Measurements from ENCODE around the gene MIPOL1. TPM values are rescaled to one million over a fixed set of nuclear protein-coding genes. Genes with fewer than 3 reads are reported as not detected.

MIPOL1 gene
- total and polyA plus RNA-seq, 2 of the 13 experiments (the other 11 are each of a cell fraction or from before 2014, with no cell fraction given) = 8.6 to 34.2 TPM

DNA sequence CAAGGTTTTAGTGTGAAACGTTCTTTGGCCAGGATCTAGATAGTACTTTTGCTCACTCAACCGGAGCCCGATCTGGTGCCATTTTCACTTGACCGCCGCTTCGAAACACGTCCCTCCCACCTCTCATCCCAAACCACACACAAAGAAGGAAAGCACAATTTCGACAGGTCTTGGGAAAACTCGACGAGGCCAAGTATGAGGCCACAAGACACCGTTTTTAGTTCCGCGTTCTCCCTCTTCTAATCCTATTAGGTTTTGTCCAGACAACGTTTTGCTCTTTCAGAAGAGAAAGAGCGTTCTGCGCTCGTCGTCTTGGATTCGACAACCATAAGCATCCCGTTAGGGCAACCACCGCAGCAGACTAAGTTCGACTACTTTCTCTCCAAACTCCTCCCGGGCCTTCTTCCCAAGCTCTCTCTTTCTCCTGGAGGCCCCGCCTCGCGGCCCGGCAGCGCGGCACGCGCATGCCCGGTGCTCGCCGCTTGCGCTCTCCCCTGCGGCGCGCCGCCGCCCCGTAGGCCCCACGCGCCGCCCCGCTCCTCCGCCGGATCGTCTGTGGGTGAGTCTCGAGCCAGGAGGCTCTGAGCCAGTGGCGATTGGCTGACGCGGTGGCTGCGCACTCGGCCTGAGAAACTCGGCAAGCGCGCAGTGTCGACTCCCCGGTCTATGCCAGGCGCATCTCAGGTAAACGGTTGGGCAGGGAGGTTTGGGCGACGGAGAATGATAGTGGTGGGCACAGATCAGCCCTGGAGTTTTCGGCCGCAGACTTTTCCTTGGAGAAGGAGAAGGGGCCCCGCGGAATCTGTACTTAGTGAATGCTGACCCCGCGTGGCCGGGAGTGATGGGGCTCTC, at the start of gene MIPOL1 (continued):
- TF ChIP-seq, protein P1, sequence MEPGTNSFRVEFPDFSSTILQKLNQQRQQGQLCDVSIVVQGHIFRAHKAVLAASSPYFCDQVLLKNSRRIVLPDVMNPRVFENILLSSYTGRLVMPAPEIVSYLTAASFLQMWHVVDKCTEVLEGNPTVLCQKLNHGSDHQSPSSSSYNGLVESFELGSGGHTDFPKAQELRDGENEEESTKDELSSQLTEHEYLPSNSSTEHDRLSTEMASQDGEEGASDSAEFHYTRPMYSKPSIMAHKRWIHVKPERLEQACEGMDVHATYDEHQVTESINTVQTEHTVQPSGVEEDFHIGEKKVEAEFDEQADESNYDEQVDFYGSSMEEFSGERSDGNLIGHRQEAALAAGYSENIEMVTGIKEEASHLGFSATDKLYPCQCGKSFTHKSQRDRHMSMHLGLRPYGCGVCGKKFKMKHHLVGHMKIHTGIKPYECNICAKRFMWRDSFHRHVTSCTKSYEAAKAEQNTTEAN (CRISPR knock-in tag; conservative IDR thresholded peaks at IDR 0.05) = peak; percentile 97
- TF ChIP-seq, protein P2, sequence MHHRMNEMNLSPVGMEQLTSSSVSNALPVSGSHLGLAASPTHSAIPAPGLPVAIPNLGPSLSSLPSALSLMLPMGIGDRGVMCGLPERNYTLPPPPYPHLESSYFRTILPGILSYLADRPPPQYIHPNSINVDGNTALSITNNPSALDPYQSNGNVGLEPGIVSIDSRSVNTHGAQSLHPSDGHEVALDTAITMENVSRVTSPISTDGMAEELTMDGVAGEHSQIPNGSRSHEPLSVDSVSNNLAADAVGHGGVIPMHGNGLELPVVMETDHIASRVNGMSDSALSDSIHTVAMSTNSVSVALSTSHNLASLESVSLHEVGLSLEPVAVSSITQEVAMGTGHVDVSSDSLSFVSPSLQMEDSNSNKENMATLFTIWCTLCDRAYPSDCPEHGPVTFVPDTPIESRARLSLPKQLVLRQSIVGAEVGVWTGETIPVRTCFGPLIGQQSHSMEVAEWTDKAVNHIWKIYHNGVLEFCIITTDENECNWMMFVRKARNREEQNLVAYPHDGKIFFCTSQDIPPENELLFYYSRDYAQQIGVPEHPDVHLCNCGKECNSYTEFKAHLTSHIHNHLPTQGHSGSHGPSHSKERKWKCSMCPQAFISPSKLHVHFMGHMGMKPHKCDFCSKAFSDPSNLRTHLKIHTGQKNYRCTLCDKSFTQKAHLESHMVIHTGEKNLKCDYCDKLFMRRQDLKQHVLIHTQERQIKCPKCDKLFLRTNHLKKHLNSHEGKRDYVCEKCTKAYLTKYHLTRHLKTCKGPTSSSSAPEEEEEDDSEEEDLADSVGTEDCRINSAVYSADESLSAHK (CRISPR knock-in tag; IDR thresholded peaks at IDR 0.05; ENCODE audit: borderline replicate concordance) = no peak; the same call in none of the 2 replicates
- TF ChIP-seq, protein P3, sequence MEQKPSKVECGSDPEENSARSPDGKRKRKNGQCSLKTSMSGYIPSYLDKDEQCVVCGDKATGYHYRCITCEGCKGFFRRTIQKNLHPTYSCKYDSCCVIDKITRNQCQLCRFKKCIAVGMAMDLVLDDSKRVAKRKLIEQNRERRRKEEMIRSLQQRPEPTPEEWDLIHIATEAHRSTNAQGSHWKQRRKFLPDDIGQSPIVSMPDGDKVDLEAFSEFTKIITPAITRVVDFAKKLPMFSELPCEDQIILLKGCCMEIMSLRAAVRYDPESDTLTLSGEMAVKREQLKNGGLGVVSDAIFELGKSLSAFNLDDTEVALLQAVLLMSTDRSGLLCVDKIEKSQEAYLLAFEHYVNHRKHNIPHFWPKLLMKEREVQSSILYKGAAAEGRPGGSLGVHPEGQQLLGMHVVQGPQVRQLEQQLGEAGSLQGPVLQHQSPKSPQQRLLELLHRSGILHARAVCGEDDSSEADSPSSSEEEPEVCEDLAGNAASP (CRISPR knock-in tag; IDR thresholded peaks at IDR 0.05; ENCODE audit: borderline replicate concordance) = peak; percentile 88
- TF ChIP-seq, protein P4, sequence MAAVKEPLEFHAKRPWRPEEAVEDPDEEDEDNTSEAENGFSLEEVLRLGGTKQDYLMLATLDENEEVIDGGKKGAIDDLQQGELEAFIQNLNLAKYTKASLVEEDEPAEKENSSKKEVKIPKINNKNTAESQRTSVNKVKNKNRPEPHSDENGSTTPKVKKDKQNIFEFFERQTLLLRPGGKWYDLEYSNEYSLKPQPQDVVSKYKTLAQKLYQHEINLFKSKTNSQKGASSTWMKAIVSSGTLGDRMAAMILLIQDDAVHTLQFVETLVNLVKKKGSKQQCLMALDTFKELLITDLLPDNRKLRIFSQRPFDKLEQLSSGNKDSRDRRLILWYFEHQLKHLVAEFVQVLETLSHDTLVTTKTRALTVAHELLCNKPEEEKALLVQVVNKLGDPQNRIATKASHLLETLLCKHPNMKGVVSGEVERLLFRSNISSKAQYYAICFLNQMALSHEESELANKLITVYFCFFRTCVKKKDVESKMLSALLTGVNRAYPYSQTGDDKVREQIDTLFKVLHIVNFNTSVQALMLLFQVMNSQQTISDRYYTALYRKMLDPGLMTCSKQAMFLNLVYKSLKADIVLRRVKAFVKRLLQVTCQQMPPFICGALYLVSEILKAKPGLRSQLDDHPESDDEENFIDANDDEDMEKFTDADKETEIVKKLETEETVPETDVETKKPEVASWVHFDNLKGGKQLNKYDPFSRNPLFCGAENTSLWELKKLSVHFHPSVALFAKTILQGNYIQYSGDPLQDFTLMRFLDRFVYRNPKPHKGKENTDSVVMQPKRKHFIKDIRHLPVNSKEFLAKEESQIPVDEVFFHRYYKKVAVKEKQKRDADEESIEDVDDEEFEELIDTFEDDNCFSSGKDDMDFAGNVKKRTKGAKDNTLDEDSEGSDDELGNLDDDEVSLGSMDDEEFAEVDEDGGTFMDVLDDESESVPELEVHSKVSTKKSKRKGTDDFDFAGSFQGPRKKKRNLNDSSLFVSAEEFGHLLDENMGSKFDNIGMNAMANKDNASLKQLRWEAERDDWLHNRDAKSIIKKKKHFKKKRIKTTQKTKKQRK (IDR thresholded peaks at IDR 0.05; ENCODE audit: low read length) = no peak
- peak; percentile 96 for TF ChIP-seq MYC (CRISPR knock-in tag; IDR thresholded peaks at IDR 0.05; ENCODE audit: borderline replicate concordance)
- no peak for TF ChIP-seq ZNF468 (CRISPR knock-in tag; IDR thresholded peaks at IDR 0.05)
- TF ChIP-seq, protein P5, sequence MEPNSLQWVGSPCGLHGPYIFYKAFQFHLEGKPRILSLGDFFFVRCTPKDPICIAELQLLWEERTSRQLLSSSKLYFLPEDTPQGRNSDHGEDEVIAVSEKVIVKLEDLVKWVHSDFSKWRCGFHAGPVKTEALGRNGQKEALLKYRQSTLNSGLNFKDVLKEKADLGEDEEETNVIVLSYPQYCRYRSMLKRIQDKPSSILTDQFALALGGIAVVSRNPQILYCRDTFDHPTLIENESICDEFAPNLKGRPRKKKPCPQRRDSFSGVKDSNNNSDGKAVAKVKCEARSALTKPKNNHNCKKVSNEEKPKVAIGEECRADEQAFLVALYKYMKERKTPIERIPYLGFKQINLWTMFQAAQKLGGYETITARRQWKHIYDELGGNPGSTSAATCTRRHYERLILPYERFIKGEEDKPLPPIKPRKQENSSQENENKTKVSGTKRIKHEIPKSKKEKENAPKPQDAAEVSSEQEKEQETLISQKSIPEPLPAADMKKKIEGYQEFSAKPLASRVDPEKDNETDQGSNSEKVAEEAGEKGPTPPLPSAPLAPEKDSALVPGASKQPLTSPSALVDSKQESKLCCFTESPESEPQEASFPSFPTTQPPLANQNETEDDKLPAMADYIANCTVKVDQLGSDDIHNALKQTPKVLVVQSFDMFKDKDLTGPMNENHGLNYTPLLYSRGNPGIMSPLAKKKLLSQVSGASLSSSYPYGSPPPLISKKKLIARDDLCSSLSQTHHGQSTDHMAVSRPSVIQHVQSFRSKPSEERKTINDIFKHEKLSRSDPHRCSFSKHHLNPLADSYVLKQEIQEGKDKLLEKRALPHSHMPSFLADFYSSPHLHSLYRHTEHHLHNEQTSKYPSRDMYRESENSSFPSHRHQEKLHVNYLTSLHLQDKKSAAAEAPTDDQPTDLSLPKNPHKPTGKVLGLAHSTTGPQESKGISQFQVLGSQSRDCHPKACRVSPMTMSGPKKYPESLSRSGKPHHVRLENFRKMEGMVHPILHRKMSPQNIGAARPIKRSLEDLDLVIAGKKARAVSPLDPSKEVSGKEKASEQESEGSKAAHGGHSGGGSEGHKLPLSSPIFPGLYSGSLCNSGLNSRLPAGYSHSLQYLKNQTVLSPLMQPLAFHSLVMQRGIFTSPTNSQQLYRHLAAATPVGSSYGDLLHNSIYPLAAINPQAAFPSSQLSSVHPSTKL (CRISPR knock-in tag; IDR thresholded peaks at IDR 0.05) = peak; percentile 91
- peak; percentile 97 for TF ChIP-seq HNRNPL (IDR thresholded peaks at IDR 0.05; ENCODE audit: low read depth, low read length)
- no peak; the same call in 1 of the 2 replicates for TF ChIP-seq PITX1 (CRISPR knock-in tag; IDR thresholded peaks at IDR 0.05)
- TF ChIP-seq NBN (conservative IDR thresholded peaks at IDR 0.05) = no peak
- TF ChIP-seq ZNF136 (CRISPR knock-in tag; IDR thresholded peaks at IDR 0.05; ENCODE audit: low read depth) = peak; percentile 39; the same call in 1 of the 2 replicates
- TF ChIP-seq ZNF549 (CRISPR knock-in tag; IDR thresholded peaks at IDR 0.05) = peak; percentile 66; the same call in 1 of the 2 replicates
- TF ChIP-seq ZNF326 (CRISPR knock-in tag; IDR thresholded peaks at IDR 0.05; ENCODE audit: borderline replicate concordance) = no peak
- TF ChIP-seq ZNF598 (CRISPR knock-in tag; IDR thresholded peaks at IDR 0.05; ENCODE audit: borderline replicate concordance) = peak; percentile 95
- TF ChIP-seq ZC3H13 (CRISPR knock-in tag; IDR thresholded peaks at IDR 0.05) = peak; percentile 96
